ENCODE measurements around the gene PACRG. TPM values are rescaled to one million over a fixed set of nuclear protein-coding genes. Genes with fewer than 3 reads are reported as not detected.

PACRG gene
- polyA plus RNA-seq, 1 donor from 2014 or later = 16.6 TPM

- H4K20me1 ChIP-seq (ENCODE audit: insufficient read depth) = no peaks in the 10 kb centered on the region
- no peak overlapping the region for H3K27ac ChIP-seq (ENCODE audit: low read length)
- no peaks in the 10 kb centered on the region for H3K9me3 ChIP-seq (ENCODE audit: low read length)
- no peak overlapping the region for H3K4me2 ChIP-seq (ENCODE audit: low read length)
- no peaks in the 10 kb centered on the region for H3K27me3 ChIP-seq (ENCODE audit: insufficient read depth, low read depth, low read length)
- no peak overlapping the region for H3K9ac ChIP-seq (ENCODE audit: low read length)
- no peaks in the 10 kb centered on the region for H3K36me3 ChIP-seq (ENCODE audit: insufficient read depth, low read length)
- no peaks in the 10 kb centered on the region for H3K9me2 ChIP-seq (ENCODE audit: insufficient read depth, low read length)
- H2AFZ ChIP-seq (ENCODE audit: low read depth, low read length) = no peak overlapping the region
- H3F3A ChIP-seq (ENCODE audit: insufficient read depth, low read length, poor library complexity, severe bottlenecking) = no peaks in the 10 kb centered on the region
- no peak overlapping the region for H3K4me3 ChIP-seq (ENCODE audit: low read length)
- H3K79me2 ChIP-seq (replicated peaks; ENCODE audit: insufficient read depth, low read length) = no peaks in the 10 kb centered on the region
- TF ChIP-seq MXI1 (conservative IDR thresholded peaks at IDR 0.05; ENCODE audit: poor library complexity, severe bottlenecking) (no peak), CTCF (IDR thresholded peaks at IDR 0.05; ENCODE audit: poor library complexity, severe bottlenecking) (no peak), TAF1 (IDR thresholded peaks at IDR 0.05; ENCODE audit: low read depth) (no peak), REST (IDR thresholded peaks at IDR 0.05; ENCODE audit: borderline replicate concordance) (no peak), EP300 (conservative IDR thresholded peaks at IDR 0.05; ENCODE audit: poor library complexity, severe bottlenecking) (no peak), RAD21 (conservative IDR thresholded peaks at IDR 0.05) (no peak), POLR2AphosphoS5 (IDR thresholded peaks at IDR 0.05) (no peak), EZH2 (IDR thresholded peaks at IDR 0.05; ENCODE audit: borderline replicate concordance, insufficient read depth, low read length, poor library complexity, severe bottlenecking) (no peak), SMC3 (conservative IDR thresholded peaks at IDR 0.05; ENCODE audit: poor library complexity) (no peak)
Measured at GRCh38 chr6:162753775-162754174, 26.0 kb downstream of the PACRG start.

GRCh38 chr6:162770136-162770535 is 42.4 kb downstream of the PACRG start:
- no peak overlapping the region for H3K4me3 ChIP-seq (ENCODE audit: low read length)
- H3K9me2 ChIP-seq (ENCODE audit: insufficient read depth, low read length) = no peaks in the 10 kb centered on the region

More at GRCh38 chr6:162770136-162770535, 42.4 kb downstream of the PACRG start:
- no peaks in the 10 kb centered on the region for H3K9me3 ChIP-seq (ENCODE audit: low read length)
- TF ChIP-seq POLR2AphosphoS5 (IDR thresholded peaks at IDR 0.05) (no peak), TAF1 (IDR thresholded peaks at IDR 0.05; ENCODE audit: low read depth) (no peak), RAD21 (conservative IDR thresholded peaks at IDR 0.05) (no peak), EZH2 (IDR thresholded peaks at IDR 0.05; ENCODE audit: borderline replicate concordance, insufficient read depth, low read length, poor library complexity, severe bottlenecking) (no peak), CTCF (IDR thresholded peaks at IDR 0.05; ENCODE audit: poor library complexity, severe bottlenecking) (no peak)
- H4K20me1 ChIP-seq (ENCODE audit: insufficient read depth) = no peaks in the 10 kb centered on the region
- H3K4me2 ChIP-seq (ENCODE audit: low read length) = no peak overlapping the region
- no peaks in the 10 kb centered on the region for H3K27me3 ChIP-seq (ENCODE audit: insufficient read depth, low read depth, low read length)
- no peaks in the 10 kb centered on the region for H3F3A ChIP-seq (ENCODE audit: insufficient read depth, low read length, poor library complexity, severe bottlenecking)
- H2AFZ ChIP-seq (ENCODE audit: low read depth, low read length) = no peak overlapping the region
- H3K79me2 ChIP-seq (replicated peaks; ENCODE audit: insufficient read depth, low read length) = no peaks in the 10 kb centered on the region
- no peak overlapping the region for H3K9ac ChIP-seq (ENCODE audit: low read length)
- no peaks in the 10 kb centered on the region for H3K36me3 ChIP-seq (ENCODE audit: insufficient read depth, low read length)
- H3K27ac ChIP-seq (ENCODE audit: low read length) = no peak overlapping the region

Data from neural cell (in vitro differentiated cells).